GM19043 (cell line): Measurements from ENCODE around the gene DNAJB6.

Experiments used
- ATAC-seq: cut with Tn5 transposase; IDR thresholded peaks from one replicate; pipeline ENCODE4 v1.9.1; 2021; ENCODE audit warnings: low read depth; ENCODE audit not compliant: unreplicated experiment

Gene DNAJB6

DNA sequence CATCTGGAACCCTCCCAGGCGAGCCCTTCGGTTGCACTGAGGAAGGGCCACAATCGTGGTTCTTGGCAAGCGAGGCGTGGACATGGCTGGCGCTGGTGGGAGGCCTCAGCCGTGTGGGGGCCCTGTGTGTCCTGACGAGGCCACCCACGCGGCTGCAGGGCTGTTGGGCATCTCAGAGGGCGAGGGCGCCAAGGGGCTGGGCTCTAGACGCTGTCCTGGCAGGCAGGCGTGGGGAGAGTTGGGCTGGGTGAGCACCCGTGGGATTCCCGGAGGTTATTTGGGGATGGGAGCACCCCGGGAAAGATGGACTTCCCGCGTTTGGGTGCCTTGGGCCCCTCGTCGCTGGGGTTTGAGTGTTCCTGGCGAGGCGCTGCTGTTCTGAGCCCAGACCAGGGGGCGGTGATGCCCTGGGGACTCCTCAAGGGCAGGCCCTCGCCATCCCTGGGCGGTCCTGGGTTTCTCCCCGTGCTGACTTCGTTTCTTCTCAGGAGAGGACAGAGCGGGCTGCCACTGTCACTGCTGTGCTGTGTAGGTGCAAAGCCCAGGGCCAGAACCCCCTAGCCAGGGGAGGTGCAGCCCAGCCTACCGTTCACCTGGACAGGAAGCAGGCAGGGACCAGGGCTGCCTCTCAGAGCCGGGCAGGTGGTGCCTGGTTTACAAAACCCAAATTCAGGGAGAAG lies 87.2 kb downstream of the DNAJB6 start:
- ATAC-seq, result no peak

DNA sequence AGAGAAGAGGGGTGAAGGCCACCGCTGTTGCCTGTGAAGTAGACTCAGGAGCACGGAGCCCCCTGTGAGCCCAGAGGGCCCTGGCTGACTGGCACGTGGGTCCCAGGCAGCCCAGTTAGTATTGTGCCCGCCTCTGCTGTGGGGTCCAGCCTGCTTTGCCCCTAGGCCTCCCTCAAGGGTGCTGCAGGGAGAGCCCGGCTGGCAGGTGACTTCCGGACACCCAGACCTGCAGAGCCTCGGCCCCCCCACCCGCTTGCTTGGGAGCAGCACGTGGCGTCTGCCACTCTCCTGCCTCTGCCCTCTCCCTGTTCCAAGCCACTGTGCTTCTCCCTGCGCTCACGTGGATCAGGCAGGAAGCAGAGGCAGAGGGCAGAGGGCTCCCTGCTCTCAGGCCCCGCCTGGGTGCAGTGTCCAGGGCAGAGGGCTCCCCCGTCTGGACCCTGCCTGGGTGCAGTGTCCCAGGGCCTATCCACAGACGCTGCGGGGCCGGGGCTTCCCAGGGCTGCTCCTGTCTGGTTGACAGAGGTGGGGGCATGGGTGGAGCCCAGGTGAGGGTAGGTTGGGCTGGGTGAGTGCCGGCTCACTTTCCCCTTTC lies 88.4 kb downstream of the DNAJB6 start:
- ATAC-seq, result no peak

DNA sequence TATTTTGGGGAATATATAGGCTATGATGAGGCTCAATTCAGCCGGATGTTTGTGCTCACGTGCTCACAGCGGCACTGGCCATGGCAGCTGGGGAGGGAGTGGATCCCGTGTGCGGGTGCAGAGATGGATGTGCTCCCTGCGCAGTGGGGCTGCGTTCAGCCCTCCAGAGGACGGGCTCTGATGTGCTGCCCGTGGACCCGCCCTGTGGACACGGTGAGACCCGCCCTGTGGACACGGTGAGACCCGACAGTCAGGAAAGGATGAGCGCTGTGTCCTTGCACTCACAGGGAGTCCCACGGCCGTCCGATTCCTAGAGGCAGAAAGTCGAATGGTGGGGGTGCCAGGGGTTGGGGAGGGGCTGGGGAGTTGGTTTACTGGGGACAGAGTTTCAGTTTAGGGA lies 89.0 kb downstream of the DNAJB6 start:
- no peak for ATAC-seq

DNA sequence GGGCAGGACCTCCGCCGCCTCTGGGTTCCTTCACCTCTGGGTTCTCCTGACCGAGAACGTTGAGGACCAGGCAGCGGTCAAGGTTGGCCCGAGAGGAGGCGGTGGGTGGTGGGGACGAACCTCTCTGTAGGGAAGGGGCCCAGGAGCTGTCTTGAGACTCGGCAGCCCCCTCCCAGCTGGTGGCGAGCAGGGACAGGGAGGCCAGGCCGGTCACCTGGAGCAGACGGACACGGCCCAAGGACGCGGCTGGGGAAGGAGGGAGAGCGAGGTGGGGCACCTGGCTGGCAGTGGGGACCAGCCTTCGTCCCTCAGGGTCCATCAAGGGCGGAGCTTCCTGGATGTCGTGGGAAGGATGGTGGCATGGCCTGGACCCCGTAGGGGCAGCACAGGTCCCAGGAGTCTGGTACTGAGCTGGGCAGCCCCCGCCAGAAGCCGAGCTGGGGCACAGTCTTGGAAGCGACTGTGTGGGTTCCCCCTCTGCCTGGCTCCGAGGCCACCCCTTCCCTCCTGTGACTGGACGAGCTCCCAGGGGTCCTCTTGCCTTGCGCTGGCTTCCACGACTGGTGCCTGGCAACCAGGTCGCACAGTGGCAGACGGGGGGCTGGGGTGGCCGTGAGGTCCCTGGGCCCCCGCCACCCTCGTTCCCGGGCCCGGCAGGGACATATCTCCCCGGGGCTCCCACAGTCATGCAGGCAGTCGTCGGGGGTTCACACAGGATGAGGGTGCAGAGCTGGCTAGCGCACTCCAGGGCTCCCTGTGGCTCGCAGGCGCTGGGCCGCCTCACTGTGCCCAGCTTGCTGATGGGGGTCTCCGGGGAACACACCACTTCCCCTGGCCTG lies 89.9 kb downstream of the DNAJB6 start:
- no peak for ATAC-seq

DNA sequence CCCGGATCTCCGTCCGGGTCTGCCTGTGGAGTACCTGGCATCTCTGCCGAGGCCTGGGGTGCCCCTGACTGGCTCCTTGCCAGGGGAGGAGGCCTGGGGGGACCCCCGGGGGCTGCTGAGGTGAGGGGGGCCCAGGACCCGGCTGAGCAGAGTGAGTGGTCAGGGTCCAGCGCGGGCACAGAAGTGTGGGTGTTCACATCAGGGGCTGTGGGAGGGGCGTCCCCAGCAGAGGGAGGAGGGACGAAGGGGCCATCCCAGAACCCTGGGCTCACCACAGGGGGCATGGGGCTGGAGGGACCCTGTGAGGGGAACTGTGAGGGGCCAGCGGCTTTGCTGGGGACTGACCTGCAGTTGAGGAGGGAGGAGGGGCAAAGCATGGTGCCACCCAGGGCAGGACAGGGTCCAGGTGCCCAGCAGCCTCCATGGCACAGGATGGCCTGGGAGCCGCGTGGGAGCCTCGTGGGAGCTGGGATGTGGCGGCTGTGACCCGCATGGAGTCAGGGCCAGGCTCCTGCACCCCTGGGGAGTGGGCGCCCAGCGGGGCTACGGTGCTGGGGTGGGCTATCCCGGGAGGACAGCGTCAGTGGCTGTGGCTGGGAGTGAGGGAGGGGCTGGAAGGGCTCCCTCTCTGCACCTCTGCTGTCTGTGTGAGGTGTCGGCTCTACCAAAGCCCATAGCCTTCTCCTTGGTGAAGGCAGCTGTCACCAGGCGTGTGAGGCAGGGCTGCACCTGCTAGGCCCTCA lies 91.2 kb downstream of the DNAJB6 start:
- ATAC-seq, result no peak

DNA sequence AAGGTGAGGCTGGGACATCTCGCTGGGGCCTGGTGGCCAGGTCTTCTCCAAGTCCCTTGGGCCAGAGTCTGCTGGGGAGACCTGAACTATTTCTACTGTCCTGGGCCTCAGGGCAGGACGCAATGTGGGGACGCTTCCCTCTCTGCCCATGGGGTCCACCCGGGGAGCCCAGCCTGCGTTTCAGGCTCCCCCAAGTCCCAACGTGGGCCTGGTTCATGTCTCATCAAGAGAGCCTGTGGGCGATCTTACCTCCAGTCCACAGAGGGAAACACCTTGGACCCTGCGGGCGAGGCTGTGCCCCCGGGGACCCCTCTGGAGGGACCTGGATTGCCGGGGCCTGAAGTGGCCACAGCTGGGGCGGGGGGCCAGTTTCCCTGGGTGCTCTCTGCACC lies 91.7 kb downstream of the DNAJB6 start:
- ATAC-seq, result no peak

DNA sequence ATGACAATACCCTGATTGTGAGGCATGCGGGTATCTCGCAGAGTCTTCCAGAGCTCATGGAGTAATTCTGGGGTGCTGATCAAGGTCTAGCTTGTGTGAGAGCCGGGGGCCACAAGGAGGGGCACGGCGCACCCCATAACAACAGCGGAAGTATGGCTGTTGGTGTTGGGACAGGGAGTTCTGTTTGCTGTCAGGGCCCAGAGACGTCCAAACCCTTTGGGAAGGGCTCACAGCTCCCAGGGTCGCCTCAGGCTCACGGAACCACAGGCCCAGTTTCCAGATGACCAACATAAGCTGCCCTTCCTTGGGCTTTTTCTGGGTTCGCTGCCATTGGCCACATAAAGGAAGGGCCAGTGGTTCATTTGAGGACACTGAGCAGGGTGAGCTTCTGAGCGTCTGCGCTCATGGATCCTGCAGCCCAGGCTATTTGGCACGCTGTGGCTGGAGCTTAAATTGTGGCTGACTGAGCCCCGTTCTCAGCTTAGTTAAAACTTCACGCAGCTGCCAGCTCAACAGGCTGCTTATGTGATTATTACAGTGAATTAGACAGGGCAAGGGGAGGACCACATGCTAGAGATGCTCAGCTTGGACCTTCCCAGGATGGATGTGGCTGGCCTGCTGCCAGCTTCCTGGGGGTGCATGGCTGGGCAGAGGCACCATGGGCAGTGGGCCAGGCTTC lies 92.3 kb downstream of the DNAJB6 start:
- ATAC-seq, result no peak

DNA sequence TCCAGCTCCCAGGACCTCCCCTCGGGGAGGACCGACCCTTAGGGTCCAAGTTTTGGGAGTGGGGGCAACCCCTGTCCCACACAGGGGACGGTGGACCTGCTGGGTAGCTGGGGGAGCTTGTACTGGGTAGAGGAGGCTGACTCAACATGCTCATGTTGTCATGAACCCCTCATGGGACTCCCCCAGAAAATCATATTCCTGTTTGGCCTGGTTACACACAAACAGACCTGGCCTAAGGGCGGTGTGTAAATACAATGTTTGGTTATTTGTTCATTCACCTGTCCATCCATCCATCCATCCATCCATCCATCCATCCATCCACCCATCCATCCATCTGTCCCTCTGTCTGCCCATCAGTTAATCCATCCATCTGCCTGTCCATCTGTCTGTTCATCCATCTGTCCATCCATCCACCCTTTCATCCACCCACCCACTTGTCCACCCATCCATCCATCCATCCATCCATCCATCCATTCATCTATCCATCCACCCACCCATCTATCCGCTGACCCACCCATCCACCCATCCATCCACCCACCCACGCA lies 92.9 kb downstream of the DNAJB6 start:
- ATAC-seq, result no peak

DNA sequence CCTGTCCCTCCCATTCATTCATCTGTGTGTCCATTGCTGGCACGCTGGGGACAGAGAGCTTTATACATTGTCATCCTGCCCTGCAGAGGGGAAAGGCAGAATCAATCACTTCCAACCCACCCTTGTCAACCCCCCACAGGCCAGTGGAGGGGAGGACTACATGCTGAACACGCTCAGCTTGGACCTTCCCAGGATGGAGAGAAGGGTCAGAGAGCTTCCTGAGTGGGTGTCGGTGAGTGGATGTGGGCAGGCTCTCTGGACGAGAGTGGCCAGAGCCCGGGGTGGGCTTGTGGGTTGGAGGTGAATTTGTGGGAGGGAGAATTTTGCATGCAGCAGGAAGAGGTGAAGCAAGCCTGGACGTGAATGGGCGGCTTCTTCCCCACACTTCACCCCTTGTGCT lies 93.9 kb downstream of the DNAJB6 start:
- ATAC-seq, result no peak

DNA sequence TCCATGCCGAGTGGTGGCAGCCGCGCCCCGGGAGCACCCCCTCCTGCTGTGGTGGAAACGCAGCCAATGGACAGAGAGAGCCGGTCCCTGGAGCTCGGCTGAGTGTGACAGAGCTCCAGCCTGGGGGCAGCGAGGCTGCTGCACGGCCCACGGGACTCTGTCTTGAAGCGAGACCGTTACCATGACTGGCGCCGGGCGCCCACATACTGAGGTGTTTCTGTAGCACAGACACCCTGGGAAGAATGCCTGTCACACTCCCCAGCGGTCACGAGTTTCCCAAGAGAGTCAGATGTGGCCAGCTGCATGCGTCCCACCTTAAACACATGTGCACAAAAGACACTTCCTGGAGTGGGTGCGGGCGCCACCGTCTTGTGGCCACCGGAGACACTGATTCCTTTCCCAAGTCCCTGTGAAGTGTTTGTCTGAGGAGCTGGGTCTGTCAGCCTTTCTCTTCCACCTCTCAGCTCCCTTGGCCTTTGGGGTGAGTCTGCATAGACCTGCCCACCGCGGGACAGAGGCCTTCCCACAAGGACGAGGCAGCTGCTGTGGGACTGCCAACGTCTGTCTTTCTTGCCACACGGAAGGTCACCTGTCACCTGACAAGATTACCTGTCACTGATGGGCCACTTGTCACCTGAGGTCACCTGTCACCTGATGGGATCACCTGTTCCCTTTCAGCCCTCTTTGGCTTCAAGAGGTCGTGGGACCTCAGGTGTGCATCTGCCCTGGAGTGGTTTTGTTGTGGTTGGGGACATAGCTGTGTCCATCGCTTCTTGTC lies 94.6 kb downstream of the DNAJB6 start:
- ATAC-seq, result no peak

DNA sequence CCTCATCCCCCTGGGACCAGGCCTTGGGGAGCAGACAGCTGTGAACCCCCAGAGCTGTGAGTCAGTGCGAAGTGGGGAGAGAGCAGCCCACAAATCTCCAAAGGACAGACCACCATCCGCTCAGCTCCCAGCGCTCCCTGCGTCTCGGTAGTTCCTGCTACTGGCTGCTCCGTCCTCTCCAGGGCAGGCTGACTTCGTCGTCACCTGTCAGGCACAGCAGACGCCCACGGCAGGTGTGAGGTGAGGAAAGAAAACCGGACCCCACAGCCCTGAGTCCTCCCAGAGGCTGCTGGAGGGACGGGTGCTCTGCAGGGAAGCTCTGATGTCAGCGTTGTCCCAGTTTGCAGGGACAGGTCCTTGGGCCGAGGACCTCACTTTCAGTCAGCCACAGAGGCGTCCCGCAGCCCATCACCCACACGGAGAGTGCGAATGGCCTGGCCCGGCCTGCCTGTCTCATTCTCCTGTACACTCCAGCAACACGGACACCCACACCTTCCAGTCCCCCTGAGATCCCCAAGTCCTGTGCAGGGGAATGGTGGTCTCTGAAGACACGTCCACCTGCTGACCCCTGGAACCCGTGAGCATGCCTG lies 95.2 kb downstream of the DNAJB6 start:
- ATAC-seq, result no peak

DNA sequence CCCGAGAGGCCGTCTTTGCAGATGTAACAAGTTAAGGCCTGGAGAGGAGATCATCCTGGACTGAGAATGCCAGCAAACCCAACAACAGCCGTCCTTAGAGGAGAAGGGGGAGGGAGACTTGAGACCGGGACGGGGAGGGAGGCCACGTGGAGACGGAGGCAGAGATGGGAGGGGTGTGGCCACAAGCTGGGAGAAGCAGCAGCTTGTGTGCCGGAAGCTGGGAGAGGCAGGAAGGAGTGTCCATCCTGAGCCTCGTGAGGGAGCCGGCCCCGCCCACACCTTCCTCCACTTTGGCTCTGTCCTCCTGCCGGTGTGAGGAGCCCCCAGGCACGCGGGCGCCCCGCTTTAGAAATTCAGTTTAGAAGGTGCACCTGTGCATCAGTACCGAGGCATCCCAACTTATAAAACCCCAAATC lies 95.7 kb downstream of the DNAJB6 start:
- no peak for ATAC-seq

DNA sequence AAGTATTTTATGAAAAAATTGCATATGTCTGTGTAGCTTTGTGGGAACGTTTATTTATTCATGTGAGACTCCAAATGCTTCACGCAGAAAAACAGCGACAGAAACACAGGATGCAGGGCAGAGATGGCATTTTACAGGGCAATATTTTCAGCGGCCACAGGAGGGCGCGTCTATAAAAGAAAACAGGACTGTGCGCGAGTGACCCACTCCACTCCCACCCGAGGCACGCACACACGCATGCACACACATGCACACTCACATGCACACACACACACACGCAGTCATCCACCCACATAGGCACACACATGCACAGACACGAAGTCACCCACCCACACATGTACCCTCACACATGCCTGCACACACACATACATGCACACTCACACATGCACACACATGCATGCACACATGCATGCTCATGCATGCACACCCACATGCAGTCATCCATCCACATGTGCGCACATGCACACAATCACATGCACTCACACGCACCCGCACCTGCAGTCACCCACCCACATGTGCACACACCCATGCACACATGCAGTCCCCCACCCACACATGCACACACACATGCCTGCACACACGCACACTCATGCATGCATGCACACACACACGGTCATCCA lies 96.3 kb downstream of the DNAJB6 start:
- peak; percentile 53 for ATAC-seq

DNA sequence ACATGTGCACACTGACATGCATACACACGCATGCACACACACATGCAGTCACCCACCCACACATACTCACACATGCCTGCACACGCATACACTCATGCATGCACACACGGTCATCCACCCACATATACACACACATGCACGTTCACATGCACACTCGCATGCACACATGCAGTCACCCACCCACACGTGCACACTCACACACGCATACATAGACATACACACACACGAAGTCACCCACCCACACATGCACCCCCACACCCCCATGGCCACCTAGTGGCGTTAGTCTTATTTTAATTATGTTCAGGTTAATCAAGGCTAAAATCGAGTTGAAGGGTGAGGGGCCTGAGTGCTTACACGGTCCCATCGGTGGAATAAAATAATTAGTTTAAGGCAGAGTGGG lies 96.8 kb downstream of the DNAJB6 start:
- ATAC-seq, result no peak

DNA sequence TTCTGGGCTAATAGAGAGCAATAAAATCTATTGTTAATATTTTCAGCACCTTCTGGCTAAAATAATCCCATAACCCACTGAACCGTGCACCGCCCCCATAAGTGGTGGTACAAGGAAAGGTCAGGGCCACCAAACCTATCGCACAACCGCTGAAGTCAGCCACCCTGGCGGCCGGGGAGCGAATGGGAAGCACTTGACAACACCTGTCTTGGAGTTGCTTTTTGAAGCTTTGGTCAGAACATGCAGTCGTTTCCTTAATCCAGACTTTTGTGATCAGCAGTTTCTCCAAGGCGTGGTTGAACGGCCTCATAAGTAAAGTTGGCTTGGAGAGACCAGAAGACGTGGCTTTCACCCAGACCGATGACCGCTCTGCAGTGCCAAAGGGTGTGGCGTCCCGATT lies 97.4 kb downstream of the DNAJB6 start:
- ATAC-seq, result no peak

DNA sequence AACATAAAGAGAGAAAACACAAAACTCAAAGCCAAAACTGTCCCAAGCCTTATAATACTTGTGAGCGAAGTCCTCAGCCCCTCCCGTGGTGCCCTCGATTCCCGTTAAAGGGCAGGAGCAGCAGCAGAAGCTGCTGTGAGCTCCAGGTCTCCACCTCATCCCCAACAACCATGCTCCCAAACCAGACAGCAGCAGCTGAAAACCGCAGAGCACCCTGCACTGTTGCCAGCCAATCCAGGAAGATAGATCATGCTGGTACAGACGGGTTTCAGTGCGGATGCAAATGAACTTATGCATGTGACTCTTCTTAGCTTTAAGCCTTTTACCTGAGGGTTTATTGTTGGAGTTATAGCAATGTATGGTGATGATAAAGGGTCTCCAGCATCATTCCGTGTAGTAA lies 97.9 kb downstream of the DNAJB6 start:
- no peak for ATAC-seq

DNA sequence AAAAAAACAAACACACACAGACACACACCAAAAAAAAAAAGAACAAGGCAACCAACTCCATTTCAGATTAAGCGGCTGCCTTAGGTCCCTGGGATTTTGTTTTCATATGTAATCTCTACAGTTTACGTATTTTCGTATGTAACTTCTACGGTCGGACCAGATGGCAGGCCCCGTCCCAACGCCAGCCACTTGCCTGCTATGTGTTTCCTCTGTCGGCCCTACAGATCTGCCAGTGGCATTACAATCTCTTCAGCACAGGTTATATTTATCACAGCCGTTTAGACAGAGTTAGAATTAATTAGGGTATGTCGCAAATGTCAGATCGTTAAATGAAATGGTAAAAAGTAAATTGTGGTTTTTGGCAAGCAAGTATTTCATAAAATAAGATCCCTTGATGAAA lies 99.3 kb downstream of the DNAJB6 start:
- no peak for ATAC-seq

DNA sequence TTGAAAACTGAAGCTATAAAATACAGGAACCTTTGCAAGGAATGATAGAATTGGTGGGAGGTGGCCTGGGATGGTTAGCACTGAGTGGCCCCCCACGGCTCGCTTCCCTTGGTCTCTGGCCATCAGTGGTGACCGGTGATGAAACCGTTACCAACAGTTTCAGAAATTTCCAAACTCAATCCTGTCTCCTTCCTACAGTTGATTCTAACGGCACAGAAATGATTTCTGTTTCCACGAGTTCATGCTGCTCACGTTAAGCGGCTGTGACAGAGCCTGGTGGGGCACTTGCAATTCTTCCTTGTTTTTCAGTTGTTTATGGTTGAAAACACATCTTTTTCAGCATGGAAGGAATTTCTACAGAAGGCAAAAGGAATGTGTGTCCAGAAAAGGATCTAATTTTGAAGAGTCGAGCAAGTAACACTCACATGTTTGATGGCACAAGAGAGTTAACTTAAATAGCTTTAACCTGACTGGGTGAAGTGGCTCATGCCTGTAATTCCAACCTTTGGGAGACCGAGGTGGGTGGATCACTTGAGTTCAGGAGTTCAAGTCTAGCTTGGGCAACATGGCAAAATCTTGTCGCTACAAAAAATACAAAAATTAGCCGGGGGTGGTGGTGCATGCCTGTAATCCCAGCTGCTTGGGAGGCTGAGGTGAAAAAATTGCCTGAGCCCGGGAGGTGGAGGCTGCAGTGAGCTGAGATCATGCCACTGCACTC lies 100.1 kb downstream of the DNAJB6 start:
- no peak for ATAC-seq
